ENCODE results near the gene ZNF35. TPM values are rescaled to one million over a fixed set of nuclear protein-coding genes. Genes with fewer than 3 reads are reported as not detected.
"Not testable (repeated sequence)": the region's sequence is repeated elsewhere in the genome, so short reads cannot be mapped to it uniquely, and the experiment has no call there.

The ZNF35 gene
- total RNA-seq, 1 experiment from 2014 or later = 7.9 TPM

GRCh38 chr3:44669760-44670159, 21.2 kb downstream of the ZNF35 start:
- Histone ChIP-seq H3K9ac (ENCODE audit: low read length) (no peak overlapping the region), H3K9me3 (ENCODE audit: control insufficient read depth in 1 of 2, insufficient read depth in 1 of 2, low read depth in 1 of 2, low read length in 2 of 2) (peaks cover 0 to 7% of the 10 kb centered on the region in 2 experiments; a peak in 1 of 4 replicates), H3K4me2 (ENCODE audit: low read length) (no peak overlapping the region), H3K4me3 (replicated peaks in 1 of 2; ENCODE audit: low read depth in 1 of 2, low read length in 2 of 2) (no peak overlapping the region), H2AFZ (ENCODE audit: low read depth, low read length, poor library complexity, severe bottlenecking) (no peak overlapping the region), H3K9me2 (ENCODE audit: insufficient read depth) (no peaks in the 10 kb centered on the region), H4K20me1 (ENCODE audit: insufficient read depth) (no peaks in the 10 kb centered on the region), H3K27ac (ENCODE audit: low read depth, low read length) (no peak overlapping the region), H3K79me2 (ENCODE audit: insufficient read depth, low read length) (no peaks in the 10 kb centered on the region), H3K36me3 (ENCODE audit: control insufficient read depth in 1 of 2, insufficient read depth in 2 of 2, low read length in 2 of 2) (no peaks in the 10 kb centered on the region), H3K27me3 (ENCODE audit: insufficient read depth, low read length) (no peaks in the 10 kb centered on the region), H3K4me1 (ENCODE audit: control insufficient read depth in 1 of 2, insufficient read depth in 2 of 2, low read length in 2 of 2) (no peaks in the 10 kb centered on the region)
- no TSS peak for BruUV-seq (replicated peaks)
- POLR2A ChIA-PET = no interaction called here
- CTCF ChIA-PET = no interaction called here
- TF ChIP-seq EZH2 (IDR thresholded peaks at IDR 0.05) = no peak
- TF ChIP-seq POLR2A (IDR thresholded peaks at IDR 0.05; ENCODE audit: borderline replicate concordance, extremely low read depth, insufficient read depth, insufficient read length) = no peak
- TF ChIP-seq FOSL1 (IDR thresholded peaks at IDR 0.05; ENCODE audit: low read depth) = no peak
- TF ChIP-seq ELF1 (IDR thresholded peaks at IDR 0.05; ENCODE audit: borderline replicate concordance, low read depth) = no peak
- TF ChIP-seq ATF3 (IDR thresholded peaks at IDR 0.05) = no peak
- no peak for TF ChIP-seq SIN3A (IDR thresholded peaks at IDR 0.05; ENCODE audit: low read depth)
- no peak for TF ChIP-seq SRF (IDR thresholded peaks at IDR 0.05; ENCODE audit: low read depth)
- TF ChIP-seq JUND (IDR thresholded peaks at IDR 0.05) = no peak
- TF ChIP-seq POLR2AphosphoS5 (IDR thresholded peaks at IDR 0.05; ENCODE audit: low read depth, low read length) = no peak
- TF ChIP-seq EGR1 (IDR thresholded peaks at IDR 0.05; ENCODE audit: low read depth) = no peak
- no peak for TF ChIP-seq RAD21 (IDR thresholded peaks at IDR 0.05; ENCODE audit: low read depth)
- no peak for TF ChIP-seq EZH2phosphoT487 (IDR thresholded peaks at IDR 0.05; ENCODE audit: borderline replicate concordance)
- ATAC-seq (no peak; the same call in 1 of the 2 replicates), DNase-seq (ENCODE audit: low read depth, low spot score) (no peak)
- RAD21 ChIA-PET (ENCODE audit: low non-redundant PET in 1 of 2, low total read pairs in 2 of 2, uncharacterized antibody in 2 of 2, unreplicated experiment in 2 of 2) = no interaction called here
- intact Hi-C loops (cut with micrococcal nuclease) = no loop called here

GRCh38 chr3:44673466-44673865, 24.9 kb downstream of the ZNF35 start:
- CTCF ChIA-PET; H3K9me2 ChIP-seq (ENCODE audit: insufficient read depth); H3K4me2 ChIP-seq (ENCODE audit: low read length); H4K20me1 ChIP-seq (ENCODE audit: insufficient read depth); BruUV-seq (replicated peaks); H3K79me2 ChIP-seq (ENCODE audit: insufficient read depth, low read length); H3K9me3 ChIP-seq (ENCODE audit: control insufficient read depth in 1 of 2, insufficient read depth in 1 of 2, low read depth in 1 of 2, low read length in 2 of 2); H3K27me3 ChIP-seq (ENCODE audit: insufficient read depth, low read length); POLR2A ChIA-PET; RAD21 ChIA-PET (ENCODE audit: low non-redundant PET in 1 of 2, low total read pairs in 2 of 2, uncharacterized antibody in 2 of 2, unreplicated experiment in 2 of 2); intact Hi-C loops (cut with micrococcal nuclease); DNase-seq (ENCODE audit: low read depth, low spot score); H3K27ac ChIP-seq (ENCODE audit: low read depth, low read length); ATAC-seq; H3K36me3 ChIP-seq (ENCODE audit: control insufficient read depth in 1 of 2, insufficient read depth in 2 of 2, low read length in 2 of 2); H3K4me1 ChIP-seq (ENCODE audit: control insufficient read depth in 1 of 2, insufficient read depth in 2 of 2, low read length in 2 of 2); H2AFZ ChIP-seq (ENCODE audit: low read depth, low read length, poor library complexity, severe bottlenecking); H3K9ac ChIP-seq (ENCODE audit: low read length); H3K4me3 ChIP-seq (replicated peaks in 1 of 2; ENCODE audit: low read depth in 1 of 2, low read length in 2 of 2): not testable (repeated sequence)
